Activated naive CD8-positive, alpha-beta T cell treated with anti-CD3 and anti-CD28 coated beads, Interleukin-2, amount 50 U/mL, for 16 hours (primary cell): ENCODE results near the gene PDE5A.

Experiments used
- DNase-seq: peaks from one replicate; pipeline ENCODE4 v3.0.0-alpha.2; 2020; ENCODE audit warnings: low read depth, low spot score

PDE5A gene

GRCh38 chr4:119585771-119586170 lies 42.8 kb downstream of the PDE5A start:
- DNase-seq, result no peak

- DNase-seq, result no peak
Measured at GRCh38 chr4:119581190-119581873, 47.3 kb downstream of the PDE5A start.

DNA sequence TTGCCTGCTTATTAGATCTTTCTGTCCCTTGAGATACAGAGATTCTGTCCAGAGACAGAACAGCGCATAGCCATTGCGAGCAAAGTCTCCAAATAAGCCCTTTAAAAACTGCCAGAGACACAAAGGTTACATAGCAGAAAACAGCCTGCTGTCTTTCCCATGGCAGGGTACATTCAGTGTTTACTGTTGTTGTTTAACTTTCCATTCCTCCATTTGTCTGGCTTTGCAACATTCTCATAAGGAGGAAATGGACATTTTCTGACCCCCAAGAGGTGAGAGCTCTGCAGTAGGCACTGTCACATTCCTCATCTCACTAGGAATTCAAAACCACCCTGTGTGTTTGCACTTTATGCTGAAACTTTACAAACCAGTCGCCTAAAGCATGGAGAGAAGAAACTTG lies 48.3 kb downstream of the PDE5A start:
- DNase-seq, result no peak

DNA sequence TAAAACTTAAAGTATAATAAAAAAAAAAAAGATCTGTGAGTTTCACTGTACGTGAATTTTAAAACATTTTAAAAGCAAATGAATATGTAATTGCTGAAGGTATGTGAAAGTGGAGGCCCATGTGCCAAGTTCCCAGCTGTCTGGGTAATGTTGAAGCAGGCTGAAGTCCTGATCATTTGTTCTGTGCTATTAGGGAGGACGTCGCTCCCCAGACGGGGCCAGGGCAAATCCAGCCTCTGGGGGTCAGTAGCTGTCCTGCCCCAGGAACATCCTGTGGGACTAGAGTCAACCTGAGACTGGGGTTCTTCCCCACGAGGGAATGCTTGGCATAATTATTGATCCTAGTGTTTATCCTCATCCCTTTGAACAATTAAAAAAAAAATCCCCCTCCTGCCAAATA lies 48.8 kb downstream of the PDE5A start:
- no peak for DNase-seq

GRCh38 chr4:119570401-119570800 lies 58.2 kb downstream of the PDE5A start:
- no peak for DNase-seq

DNA sequence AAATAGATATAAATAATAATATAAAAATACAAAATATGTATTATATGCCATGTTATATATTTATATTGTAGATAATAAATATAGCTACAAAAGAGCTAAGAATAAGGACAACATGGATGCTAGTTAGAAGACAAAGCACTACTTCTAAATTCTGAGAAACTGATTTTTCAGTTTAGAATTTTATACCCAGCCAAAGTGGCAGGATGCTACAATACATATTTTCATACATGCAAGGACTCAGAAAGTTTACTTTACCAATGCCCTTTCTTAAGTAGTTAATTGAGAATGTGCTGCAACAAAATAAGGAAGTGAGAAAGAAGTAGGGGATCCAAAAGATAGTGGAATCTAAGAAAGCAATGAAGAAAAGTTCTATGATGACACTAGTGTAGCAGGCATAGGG lies 64.5 kb downstream of the PDE5A start:
- DNase-seq, result no peak

GRCh38 chr4:119559044-119559647 lies 69.5 kb downstream of the PDE5A start:
- no peak for DNase-seq

- no peak for DNase-seq
Measured at GRCh38 chr4:119550857-119551532, 77.6 kb downstream of the PDE5A start.

DNA sequence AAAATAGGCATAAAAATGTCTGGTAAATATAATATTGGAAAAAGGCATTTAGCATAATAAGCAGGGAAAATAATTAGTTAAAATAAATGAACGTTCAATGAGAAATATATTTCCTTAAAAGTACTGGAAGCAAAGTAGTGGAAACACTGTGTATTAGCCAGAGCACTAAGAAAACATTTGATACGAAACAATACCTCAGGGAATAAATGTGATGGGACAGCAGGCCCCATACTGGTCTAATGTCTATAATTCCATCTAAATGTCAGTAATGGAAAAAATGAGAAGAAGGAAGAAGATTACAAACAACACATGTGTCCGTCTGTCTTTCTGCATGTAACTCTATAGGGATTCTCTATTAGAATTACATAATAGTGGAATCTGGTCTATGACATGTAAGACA lies 79.0 kb downstream of the PDE5A start:
- DNase-seq, result no peak

- no peak for DNase-seq
Measured at GRCh38 chr4:119543779-119544178, 84.8 kb downstream of the PDE5A start.

DNA sequence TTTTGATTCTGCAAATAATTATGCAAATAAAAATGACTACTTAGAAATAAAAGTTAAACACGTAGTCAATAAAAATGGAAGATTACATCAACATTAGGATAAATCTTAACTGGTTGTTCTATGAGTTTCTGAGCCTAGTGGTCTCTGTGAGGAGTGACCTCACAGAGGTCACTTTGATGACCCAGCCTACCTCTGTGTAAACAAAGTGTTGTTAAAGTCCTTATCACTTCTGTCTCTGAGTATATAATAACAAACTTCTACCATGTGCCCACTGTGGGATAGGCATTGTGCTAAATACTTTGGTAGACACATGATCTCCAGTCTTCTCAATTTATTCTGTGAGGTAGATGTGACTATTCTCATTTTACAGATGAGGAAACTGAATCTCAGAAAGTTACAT lies 85.4 kb downstream of the PDE5A start:
- no peak for DNase-seq

DNA sequence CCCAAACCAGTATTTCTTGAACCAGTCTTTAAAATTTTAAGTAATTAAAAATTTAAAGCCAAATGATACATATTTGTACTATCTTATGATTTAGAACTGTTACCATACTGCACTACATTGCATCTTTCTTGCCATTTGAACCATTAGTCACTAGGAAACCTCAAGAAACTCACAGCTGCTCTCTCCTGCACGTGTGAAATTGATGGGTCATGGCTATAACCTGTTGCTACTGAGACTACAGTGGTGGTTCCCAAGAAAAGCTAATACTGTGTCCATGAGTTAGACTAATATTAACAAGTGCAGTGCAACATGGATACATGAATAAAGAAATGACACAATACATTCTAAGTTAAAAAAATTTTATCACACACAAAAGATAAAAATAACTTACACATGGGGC lies 88.4 kb downstream of the PDE5A start:
- no peak for DNase-seq

DNA sequence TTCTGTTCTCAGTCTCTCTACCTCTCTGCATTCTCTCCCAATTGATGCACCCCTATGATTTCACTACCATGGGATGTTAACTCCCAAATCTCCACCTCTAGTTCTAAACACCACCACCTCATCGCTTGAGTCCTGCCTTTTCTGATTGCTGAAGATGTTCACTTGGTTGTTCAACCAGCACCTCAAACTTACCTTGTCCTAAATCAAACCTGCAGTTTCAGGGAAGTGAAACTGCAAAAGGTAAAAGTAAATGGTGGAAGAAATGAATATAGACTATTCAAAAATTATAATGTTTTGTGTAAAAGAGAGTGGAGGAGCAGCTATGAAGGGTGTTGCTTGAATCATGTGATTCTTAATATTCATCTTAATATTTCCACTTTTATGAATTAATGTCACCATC lies 91.0 kb downstream of the PDE5A start:
- no peak for DNase-seq

GRCh38 chr4:119536572-119537528 lies 91.8 kb downstream of the PDE5A start:
- DNase-seq, result no peak

DNA sequence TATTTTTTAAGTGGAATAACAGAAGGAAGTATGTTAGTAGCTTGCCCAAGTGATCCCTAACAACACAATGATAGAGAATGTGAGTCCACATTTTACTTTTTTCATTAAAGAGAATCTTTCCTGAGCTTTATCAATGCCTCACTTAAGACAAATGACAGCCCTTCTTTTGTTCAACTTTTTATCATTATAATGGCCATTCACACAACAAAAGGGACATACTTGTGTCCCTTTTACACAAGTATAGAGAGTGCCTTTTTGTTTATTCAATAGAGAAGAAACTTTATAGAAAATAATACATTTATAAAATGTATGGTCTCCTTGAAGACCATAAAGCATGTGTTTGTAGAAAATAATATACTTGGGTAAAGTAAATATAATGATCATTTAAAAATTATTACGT lies 96.3 kb downstream of the PDE5A start:
- DNase-seq, result no peak

DNA sequence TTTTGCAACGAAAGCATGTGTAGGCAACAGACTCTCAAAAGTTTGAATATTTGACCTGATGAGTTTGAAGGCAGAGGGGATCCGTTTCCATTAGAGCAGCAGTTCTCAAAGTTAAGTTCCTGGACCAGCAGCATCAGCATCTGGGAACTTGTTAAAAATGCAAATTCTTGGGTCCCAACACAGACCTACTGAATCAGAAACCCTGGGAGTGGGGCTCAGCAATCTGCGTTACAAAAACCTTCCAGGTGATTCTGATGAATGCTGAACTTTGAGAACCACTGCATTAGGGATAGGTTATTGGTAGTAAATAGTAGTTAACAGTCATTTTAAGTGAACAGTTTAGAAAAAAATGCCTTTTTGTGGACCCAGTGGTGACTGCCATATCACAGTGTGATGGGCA lies 98.8 kb downstream of the PDE5A start:
- DNase-seq, result no peak

GRCh38 chr4:119526786-119527550 lies 101.6 kb downstream of the PDE5A start:
- no peak for DNase-seq

DNA sequence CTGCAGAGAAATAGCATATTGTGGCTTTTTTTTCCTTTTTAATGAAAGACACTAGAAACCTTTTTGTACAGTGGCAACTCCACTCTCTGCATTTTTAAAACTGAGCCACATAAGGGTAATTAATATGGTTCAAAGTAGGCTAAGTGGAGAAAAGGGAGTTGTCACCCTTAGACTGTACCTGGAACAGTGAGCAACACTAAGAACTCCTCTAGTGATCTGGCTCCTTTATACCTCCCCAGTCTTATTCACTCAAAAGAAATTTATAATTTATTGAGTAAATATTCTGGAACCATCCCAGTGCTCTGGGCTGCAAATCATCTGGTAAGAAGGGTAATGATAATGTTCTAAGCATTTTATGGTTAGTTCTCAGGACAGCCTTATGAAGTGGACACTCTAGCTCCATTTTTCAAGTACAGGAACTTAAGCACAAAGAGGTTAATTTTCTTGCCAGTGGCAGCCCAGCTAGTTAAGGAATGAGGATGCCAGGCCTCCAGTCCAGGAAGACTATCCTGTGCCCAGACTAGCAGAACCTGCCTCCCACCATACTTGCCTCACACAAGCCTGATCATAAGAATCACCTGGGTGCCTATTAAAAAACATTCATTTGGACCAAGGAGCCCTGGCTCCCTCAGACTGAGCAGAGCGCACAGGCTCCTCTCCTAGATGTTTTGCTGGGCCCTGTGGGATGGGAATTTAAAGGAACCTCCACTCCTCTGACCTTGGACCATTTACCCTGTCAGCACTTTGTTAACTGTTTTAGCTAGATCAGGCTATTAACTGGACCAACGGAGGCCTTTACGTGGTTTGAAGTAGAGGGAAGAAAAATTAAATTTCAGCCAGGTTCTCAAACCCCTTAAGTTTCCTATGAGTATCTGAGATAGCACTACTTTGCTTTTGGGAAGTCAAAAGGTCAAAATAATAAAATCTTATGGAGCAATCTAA lies 102.6 kb downstream of the PDE5A start:
- no peak for DNase-seq

- no peak for DNase-seq
Measured at GRCh38 chr4:119525005-119525749, 103.4 kb downstream of the PDE5A start.
